Stimulated activated CD8-positive, alpha-beta memory T cell treated with anti-CD3 and anti-CD28 coated beads, Interleukin-7, amount 100 ng/mL, for 1 hour (primary cell): ENCODE measurements around the gene VEPH1.

Source experiments
- DNase-seq, 2 donors: peaks; one replicate each; pipeline ENCODE4 v3.0.0-alpha.2; 2020; ENCODE audit warnings: low read depth in 2 of 2

The VEPH1 gene

GRCh38 chr3:157429708-157430107 lies 73.5 kb downstream of the VEPH1 start:
- DNase-seq: no peak

GRCh38 chr3:157428853-157429252 lies 74.4 kb downstream of the VEPH1 start:
- DNase-seq: no peak

- no peak for DNase-seq
Measured at GRCh38 chr3:157427901-157428300, 75.3 kb downstream of the VEPH1 start.

GRCh38 chr3:157423337-157423736 lies 79.9 kb downstream of the VEPH1 start:
- DNase-seq: no peak

DNA sequence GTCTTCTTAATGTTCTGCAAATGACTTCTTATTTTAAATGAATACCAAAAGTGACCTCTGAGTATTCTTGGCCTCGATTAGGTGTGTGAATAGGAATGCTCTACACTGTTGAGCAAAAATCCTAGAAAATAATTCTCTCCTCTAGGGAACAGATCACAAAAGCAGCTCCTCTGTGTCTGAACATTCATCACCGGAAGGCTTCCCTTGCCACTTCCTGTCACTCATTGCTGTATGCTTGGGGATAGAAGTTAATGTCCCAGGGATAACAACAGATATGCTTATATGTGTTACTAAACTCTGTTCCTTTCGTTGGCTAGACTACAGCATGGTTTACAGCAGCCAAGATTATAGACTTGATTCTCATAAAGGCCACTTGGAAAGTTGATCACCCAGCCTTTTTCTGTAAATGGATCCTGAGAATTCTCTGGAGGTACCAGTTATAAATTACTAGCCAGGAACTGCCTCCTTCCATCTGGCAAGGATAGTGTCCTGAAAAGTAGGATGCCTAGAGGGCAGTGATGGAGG lies 82.5 kb downstream of the VEPH1 start:
- DNase-seq: no peak

GRCh38 chr3:157418104-157418503 lies 85.1 kb downstream of the VEPH1 start:
- no peak for DNase-seq

DNA sequence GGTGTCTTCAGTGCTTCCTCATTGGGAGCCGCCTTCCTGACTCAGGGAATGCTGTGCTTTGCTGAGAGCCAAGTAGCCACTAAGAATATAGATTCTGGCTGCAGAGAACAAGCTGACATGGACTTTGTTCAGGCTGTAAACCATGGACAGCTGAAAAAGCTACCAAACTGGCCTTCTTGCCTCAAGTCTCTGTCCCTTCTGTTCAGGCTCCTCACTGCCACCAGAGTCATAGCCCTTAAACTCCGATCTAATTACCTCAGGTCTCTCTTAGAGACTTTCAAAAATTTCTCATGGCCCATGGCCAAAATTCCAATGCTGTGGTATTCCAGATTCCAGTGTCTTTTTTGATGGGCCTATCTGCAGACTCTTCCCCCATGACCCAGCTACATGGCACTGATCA lies 86.0 kb downstream of the VEPH1 start:
- no peak for DNase-seq

GRCh38 chr3:157416347-157417087 lies 86.7 kb downstream of the VEPH1 start:
- no peak for DNase-seq

- DNase-seq: no peak
Measured at GRCh38 chr3:157414861-157415260, 88.4 kb downstream of the VEPH1 start.

DNA sequence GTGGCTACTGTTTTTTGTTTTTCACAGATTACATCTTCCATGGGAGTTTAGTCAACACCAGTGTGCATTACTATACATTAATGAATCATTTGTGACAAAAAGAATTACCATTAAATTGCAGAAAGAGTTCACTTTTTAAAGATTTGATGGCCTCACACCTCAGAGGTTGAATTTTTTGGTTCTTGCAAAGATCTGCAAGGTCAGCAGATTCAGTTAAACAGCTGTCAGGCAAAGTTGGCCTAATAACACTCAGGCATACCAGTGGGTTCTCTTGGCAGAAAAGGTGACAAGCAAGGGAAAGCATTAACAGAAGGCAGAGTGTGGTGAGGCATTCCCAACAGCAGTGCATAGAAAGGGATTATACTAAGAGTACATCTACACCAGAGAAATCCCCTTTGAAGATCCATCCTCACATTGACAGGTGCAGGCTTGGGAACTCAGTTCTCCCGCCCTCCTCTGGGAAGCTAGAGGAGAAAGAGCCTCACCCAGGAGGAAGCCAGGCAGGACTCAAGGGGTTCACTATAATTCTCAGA lies 90.8 kb downstream of the VEPH1 start:
- DNase-seq: no peak

GRCh38 chr3:157410945-157411344 lies 92.3 kb downstream of the VEPH1 start:
- no peak for DNase-seq

DNA sequence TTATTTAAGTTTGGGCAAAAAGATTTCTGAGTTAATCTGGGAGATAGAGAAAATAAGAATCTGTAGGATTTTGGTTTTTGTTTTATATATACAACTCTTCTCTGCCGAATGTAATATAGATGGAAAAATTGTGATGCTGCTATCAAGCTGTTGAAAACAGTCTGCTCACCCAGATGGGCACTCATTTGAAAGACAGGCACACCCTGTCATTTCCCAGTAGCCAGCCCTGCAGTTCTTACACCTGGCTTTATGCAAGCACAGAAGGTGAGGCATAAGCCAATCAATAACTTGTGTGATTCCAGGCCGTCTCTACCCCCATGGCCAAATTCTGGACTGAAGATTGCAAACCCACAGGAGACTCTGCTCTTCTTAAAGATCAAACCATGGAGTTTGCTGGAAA lies 93.7 kb downstream of the VEPH1 start:
- DNase-seq: no peak

- DNase-seq: no peak
Measured at GRCh38 chr3:157408499-157409149, 94.6 kb downstream of the VEPH1 start.

DNA sequence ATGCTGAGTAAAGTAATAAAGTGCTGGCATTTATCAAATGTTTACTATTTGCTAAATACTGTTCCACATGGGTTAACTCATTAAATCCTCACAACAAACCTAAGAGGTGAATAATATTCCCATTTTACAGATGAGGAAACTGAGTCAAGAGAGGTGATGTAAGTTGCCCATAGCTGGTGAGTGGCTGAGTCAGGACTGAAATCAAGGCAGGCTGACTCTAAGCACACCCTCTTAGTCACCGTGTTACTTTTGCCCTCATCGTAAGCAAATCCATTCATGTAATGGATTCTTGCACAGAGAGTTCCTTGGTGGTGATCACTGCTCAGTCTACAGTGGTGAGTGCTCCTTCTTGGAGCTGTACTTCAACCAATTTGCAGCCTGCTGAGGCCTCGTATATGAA lies 95.4 kb downstream of the VEPH1 start:
- no peak for DNase-seq

DNA sequence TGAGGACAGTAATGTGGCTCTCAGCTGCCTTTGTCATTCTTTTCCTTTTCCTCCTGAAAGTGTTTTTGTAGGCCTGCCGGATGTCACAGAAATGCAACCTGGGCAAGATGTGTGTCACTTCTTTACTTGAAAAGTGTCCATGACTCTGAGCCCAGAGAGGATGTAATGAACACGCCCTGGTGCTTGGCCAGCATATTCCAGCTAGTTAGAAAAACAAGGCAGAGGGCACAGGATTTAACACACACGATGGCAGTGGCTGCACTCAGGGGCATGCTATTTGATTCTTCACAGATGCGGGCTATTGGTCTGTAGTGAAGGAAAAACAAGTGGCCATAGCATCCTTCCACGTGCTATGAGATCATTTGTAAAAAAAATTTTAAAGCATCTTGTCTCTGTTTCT lies 96.8 kb downstream of the VEPH1 start:
- no peak for DNase-seq

DNA sequence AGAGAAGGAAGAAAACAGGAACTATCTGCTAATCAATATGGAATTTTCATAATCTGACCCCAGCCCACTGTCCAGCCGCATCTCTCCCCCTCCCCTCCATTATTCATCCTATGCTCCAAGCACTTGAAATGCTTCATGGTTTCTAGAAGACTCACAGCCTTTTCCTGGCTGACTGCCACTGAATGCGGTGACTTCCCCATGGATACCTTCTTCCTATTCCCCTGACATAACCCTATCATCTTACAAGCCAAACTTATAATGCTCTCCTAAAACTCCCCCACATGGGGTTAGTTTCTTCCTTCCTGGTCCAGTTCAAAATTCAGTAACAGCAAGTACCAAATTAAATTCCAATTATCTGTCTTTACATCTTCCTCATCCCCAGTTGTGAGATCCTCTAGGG lies 97.8 kb downstream of the VEPH1 start:
- no peak for DNase-seq

GRCh38 chr3:157404381-157404780 lies 98.8 kb downstream of the VEPH1 start:
- no peak for DNase-seq

- no peak for DNase-seq
Measured at GRCh38 chr3:157398598-157398997, 104.6 kb downstream of the VEPH1 start.

DNA sequence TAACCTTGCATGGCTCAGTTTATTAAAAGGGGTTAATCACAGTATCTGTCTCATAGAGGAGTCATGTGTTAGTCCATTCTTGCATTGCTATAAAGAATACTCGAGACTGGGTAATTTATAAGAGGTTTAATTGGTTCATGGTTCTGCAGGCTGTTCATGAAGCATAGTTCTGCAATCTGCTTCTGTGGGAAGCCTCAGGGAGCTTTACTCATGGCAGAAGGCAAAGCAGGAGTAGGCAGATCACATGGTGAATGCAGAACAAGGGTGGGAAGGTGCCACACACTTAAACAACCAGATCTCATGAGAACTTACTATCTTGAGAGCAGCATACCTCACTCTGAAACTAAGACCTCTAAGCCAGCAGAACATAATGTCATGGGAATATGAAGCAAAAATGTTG lies 108.8 kb downstream of the VEPH1 start:
- no peak for DNase-seq

DNA sequence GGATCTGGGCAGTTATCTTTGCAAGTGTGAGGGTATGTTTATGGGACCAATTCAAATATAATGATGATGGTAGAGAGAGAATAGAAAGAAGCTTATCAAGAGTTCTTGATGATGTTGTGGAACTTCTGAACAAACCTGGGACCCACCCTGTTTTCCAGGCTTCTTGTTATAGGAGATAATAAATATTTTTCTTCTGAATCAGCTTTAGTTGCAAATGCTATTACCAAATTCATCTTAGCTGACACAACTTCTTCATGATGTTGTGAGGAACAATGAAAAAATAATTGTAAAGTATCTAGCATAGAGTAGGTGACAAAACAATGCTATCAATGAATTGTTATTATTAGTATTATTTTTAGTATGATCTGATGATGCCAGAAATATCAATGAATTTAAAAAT lies 110.1 kb downstream of the VEPH1 start:
- DNase-seq: no peak

- no peak for DNase-seq
Measured at GRCh38 chr3:157392104-157392503, 111.1 kb downstream of the VEPH1 start.

GRCh38 chr3:157390713-157391515 lies 112.3 kb downstream of the VEPH1 start:
- DNase-seq: no peak
